ENCODE data around the gene KIF26A.
"Not testable (repeated sequence)": the region's sequence is repeated elsewhere in the genome, so short reads cannot be mapped to it uniquely, and the experiment has no call there.

KIF26A gene

DNA sequence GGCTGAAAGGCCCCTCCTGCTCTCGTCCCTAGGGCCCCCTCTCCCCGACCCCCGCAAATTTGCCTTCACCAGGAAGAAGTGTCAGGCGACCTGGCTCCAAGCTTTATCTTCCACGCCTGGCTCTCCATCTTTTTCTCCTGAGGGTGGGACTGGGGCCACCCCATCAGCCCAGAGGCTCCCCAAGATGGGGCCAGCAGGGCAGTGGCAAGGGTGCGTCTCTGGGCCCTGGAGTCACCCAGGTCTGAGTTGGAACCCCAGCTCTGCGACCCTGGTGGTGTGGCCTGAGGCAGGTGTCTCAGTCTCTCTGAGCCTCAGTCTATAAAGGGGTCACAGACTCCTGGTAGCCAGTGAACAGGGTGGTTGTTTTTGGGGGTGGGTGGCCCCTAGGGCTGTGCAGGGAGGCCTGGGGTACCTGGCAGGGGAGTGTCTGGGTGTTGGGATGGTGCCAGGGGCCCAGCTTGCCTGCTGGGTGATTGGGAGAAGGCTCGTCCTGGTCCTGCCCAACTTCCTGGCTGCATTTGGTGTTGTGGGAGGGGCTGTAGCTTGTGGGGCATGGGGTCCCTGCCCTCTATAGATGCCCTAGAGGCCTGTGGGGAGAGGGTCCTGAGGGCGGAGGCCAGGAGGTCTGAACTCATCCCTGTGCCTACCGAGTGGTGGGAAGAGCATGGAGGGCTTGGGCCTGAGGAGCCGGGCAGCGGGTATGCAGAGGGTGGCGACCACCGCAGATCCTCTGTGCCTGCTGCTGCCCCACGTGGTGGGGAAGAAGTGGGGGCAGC, 7.6 kb downstream of the KIF26A start:
- no peak for DNase-seq

DNA sequence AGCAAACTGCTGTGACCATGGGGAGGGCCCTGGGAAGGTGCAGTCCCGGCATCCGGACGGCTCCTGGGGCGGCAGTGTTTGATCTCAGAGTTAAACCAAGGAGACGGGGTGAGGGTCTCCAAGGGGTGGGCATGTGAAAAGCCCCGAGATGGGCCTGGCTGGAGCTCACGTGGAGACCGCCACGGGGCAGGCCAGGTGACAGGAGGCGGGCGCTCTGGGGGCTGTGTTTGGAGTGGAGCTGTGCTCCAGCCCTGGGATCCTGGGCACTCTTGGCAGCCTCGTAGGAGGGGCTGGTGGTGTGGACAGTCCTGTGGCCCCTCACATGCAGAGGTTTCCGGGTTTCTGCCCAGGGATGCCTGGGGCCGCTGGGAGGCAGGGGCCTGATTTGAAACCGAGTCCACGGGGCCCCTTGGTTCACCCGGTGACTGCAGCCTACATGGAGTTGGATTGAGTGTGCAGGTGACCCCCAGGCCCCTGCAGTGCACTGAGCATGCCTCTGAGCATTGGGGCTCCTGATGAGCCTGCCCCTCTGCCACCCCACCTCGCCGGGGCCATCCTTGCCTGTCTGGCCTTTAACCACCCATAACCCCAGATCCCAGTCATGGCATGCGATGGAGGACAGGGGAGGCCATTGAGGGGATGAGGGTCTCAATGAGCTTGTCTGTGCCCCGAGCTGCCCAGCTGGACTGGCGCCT, 8.4 kb downstream of the KIF26A start:
- no peak for DNase-seq

DNA sequence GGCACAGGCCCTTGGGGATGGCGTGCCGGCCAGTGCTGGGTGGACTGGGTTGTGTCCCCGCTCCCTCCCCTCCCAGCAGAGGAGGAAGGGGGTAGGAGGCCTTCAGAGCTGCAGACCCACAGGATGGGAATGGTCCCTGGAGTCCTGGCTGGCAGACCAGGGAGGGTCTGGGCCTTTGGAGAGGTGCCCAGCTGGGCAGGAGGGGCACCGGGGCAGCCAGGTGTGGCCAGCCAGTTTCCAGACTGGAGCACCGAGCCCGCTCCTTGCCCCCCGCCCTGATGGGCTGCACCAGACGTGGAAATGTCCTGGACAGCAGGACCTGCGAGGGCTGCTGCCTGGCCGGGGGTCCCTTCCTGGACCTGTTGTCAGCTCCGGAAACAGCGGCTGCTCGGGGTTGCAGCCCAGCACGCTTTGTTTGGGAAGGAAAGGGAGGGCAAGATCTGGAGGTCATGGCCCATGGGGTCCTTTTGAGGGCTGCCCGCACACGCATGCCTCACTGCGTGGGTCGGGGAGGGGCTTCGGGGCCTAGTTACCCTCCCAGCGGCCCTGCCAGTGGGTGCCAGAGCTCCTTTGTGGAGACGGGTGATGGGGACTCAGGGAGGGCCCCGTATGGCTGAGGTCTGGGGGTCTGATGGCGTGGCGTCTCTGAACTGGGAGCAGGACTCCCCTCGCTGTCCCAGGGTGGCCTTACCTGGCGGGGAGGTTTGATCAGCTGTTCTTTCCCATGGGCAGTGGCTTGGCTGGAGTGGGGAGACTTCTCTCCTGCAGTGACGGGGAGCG, 9.1 kb downstream of the KIF26A start:
- DNase-seq = no peak

DNA sequence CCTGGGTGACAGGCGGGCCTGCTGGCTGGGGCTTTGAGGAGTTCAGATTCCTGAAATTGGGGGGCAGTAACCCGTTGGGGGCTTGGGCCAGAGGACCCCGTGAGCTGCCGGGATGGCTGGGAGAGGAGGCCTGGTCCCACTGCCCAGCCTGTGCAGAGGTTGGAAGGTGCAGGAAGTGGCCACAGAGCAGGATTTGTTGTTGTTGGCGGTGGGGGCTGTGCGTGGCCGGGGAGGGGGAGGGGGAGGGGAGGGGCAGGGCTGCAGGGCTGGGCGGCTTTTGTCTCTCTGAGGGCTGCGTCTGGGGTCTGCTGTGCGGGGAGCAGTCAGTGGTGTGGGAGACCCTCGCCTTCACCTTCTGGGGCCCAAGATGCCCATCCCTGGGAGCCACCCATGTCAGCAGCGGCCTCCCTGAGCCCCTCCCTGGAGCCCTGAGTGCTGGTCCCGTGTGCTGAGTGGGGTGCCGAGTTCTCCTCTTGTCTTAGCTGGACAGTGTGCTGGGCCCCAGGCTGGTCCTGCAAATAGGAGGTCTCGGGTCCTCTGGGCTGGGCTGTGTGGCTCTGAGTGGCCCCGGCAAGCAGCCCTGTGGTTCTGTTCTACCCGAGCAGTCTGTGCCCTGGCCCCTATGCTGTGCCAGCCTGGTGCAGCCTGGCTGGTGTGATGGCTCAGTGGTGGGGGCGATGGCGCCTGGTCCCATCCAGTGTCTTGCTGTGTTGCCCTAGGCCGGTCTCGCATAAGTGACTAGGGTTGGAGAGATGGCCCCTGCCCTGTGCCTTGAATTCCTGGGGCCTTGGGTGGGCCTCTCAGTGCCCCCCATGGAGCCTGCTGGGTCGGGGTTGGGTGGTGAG, 10.3 kb downstream of the KIF26A start:
- no peak for DNase-seq

DNA sequence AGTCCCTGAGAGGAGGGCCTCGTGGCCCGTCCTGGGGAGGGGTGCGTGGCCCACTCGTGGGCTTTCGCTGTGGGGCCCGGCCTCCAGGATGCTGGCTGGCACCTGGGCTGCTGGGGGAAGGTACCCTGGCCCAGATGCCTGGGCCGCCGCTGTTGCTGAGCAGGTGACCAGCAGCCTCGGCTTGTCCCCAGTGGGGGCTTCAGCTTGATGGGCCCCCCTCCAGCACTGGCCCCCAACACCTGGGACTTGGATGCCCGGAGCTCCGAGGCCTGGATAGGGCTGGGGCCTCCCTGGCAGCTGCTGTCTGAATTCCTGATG, 10.8 kb downstream of the KIF26A start:
- no peak for DNase-seq

DNA sequence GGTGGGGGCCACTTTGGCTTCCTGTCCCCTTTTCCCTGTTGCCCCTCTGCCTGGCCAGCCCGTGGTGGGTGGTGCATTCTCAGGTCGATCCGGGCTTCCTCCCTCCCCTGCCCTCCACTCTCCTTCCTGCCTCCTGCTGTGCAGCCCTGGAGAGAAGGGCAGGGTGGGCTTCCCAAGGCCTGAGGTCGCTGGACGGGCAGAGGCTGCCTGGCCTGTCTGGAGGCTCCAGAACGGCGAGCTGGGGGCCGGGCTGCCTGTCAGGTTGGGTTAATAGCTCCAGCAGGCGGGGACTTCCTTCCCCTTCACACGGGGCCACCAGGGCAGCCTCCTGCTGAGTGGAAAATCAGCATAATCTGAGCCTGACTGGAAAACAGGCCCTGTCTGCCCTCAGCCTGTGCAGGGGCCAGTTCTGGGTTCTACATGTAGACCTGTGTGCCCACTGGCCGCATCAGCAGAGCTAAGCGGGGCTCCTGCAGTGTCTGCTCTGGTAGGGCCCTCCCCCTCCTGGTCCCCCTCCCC, 11.3 kb downstream of the KIF26A start:
- no peak for DNase-seq

GRCh38 chr14:104150136-104151025, 12.0 kb downstream of the KIF26A start:
- DNase-seq = no peak

DNA sequence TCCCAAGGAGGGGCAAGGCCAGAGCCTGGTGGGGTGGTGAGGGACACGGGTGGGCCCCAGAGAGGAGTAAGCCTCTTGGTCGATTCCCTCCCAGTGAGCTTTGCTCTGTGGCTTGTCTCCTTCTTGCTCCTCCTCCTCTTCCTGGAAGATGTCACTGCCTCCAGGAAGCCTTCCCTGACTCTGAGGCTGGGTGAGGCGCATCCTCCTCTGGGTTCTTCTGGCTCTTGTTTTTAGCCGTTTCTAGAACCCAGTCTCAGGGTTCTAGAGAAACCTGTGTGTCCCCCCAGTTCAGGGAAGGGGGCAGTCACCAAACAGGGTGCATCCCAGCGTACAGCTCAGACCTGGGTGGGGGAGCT, 12.6 kb downstream of the KIF26A start:
- no peak for DNase-seq

DNA sequence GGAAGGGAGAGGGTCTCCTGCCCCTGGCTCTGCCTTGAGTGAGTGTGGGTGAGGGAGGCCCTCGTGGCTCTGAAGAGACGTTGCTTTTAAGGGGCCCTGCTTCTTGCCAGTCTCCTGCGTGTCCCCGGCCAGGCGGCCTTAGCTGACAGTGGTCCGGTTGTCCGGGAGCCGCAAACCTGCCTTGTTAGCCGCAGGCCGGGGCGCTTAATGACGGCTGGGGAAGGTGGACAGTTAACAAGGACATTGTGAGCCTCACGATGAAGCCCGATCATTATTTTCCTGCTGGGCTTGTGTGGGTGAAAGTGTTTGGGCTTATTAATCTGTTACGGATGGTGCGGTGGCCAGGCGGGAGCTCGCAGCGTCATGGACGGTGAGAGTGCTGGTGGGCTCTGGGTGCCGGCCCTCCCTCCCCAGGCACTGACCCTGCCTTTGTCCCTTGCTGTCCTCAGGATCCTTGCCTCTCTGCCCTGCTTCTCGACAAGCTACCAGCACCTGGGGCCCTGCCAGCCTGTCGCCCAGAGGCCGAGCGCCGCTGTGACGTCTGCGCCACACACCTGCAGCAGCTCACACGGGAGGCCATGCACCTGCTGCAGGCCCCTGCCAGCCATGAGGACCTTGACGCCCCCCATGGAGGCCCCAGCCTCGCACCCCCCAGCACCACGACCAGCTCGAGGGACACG, 13.3 kb downstream of the KIF26A start:
- no peak for DNase-seq

DNA sequence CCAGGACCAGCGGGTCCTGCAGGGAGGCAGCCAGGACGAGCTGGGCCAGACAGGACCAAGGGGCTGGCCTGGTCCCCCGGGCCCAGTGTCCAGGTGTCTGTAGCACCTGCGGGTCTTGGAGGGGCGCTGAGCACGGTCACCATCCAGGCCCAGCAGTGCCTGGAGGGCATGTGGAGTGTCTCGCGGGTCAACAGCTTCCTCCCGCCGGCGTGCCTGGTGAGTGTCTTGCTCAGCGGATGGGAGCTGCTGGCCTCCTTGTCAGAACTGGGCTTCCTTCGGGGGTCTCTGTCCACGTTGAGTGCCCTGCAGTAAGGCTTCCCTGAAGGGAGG, 13.8 kb downstream of the KIF26A start:
- no peak for DNase-seq

DNA sequence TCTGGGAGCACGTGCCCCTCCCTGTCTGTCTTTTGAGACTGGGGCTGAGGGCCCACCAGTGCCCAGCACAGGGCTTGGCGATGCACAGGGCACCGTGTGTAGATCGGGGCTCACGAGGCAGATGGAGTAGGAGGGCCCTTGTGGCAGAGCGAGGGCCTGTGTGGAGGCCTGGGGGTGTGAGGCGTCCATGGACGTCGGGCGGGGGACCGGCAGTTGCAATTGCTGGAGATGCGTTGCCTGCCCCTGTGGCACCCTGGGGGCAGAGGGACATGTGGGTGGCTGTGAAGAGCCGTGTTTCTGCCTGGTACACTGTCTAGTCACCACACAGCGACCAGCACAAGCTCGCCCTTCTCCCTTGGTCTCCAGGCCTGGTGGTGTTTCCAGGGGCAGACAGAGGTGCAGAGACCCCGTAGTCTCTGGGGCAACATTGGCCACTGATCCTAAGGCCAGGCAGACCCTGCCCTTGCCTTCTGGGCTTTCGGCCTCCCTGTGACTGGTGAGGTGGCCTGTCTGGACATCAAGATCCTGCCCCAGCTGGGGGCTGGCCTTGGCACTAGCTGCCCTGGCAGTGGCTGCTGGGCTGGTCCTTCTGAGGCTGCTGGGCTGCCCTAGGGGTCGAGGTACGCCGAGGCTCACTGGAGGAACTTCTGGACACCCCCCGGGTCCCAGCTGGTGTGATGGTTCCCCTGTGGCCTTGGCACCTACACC, 14.5 kb downstream of the KIF26A start:
- no peak for DNase-seq

GRCh38 chr14:104153394-104153755, 15.0 kb downstream of the KIF26A start:
- not testable (repeated sequence) for DNase-seq

- DNase-seq = no peak
These were observed 15.9 kb downstream of the KIF26A start for GRCh38 chr14:104154246-104154645.

GRCh38 chr14:104155513-104155912, 17.1 kb downstream of the KIF26A start:
- no peak for DNase-seq

GRCh38 chr14:104156142-104156541, 17.8 kb downstream of the KIF26A start:
- DNase-seq = no peak

DNA sequence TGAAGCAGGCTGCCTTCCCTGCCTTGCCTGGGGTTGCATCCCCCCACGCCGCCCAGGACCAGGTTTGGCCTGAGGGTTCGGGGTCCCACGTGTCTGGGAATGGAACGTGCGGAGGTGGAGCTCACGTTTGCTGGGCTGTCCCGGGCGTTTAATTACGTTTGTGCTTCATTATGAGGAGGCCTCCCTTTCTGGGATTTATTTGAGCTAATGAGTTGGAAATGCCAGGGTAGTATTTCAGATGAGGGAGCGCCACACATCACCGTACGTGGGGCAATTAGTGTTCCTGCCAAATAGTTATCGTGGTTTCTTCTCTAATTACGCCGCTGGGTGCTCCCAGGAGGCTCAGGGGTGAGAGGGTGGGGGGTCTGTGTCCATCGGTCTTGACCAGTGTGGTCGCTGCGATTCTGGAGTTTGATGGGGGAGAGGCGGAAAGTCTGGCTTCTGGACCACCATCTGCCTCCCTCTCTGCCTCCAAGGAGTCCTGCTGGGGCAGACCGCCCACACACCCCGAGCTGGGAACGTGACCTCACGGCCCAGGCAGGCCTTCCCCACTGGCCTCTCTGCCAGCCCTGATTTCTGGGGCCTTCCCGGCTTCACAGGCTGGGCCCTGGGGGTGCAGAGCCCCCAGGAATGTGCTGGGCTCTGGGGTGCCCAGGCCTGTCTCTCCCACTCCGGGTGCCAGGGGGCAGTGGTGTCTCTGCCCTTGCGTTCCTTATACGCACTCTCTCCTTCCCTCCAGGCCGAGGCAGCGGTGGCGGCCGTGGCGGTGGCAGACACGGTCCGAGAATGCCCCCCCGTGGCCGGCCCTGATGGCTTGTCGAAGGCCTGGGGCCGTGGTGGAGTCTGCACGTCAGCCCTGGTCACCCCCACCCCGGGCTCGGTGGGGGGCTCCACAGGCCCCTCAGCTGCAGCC, 18.9 kb downstream of the KIF26A start:
- DNase-seq = no peak

DNA sequence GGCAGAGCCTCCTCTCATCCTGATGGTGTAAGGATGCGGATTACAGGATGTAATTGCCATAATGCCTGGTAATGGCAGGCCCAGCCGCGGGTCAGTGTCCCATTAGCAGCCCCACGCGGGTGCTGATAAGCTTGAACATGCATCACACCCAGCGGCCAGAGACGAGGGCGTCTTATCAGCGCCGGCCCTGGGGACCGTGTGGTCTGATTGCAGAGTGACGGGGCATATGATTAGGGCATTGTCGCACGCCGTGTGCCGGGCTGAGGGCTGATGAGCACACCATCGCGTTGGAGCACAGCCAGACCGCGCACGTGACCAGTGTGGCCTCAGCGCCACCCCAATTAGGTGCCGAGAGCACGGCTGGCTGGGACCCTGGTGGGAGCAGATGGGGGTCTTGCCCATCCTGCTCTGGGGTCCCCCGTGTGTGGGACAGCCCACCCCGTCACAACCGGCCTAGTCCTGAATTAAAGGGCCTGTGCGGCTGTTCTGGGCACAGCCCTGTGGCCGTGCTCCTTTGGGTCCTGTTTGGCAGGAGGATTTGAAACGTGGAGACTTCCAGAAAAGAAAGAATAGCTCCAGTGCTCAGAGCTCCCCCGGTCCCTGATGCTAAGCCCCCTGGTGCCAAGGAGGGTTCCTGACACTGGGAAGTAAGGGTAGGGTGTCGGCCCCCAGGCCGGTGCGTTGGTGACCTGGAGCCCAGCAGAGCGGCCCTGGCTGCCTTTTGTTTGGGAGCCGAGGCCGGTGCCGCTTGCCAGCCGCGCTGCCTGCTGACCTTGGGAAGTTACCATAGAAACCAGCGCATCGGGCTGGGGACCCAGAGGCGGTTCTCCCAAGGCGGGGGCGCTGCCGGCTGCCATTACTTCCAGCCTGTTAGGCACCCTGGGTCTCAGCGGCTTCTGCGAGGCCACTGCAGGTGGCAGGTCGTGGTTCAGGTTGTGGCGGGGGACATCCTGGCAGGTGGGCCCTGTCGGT, 20.7 kb downstream of the KIF26A start:
- DNase-seq = peak in 1 of 2 experiments; percentile 15

DNA sequence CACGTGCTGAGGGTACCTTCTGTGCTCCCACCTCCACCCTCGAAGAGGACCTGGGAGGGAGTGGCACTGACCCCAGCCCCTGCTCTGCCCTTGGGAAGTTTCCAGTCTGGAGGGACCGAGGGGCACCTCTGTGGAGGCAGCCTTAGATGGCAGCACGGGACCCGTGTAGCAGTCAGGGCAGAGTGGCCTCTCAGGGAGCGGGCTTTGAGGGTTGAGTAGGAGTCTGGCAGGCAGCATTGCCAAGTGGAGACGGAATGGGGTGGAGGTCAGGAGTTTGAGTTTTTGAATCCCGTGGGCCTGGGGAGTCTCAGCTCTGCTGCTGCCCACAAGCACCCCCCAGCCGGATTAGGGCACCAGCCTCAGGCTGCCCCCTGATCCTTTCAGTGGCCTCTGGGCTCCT, 21.6 kb downstream of the KIF26A start:
- no peak for DNase-seq
